SK-N-MC (cell line): ENCODE measurements around the gene ADAM17.

ENCODE experiments used
- DNase-seq: peaks from one replicate; pipeline ENCODE4 v3.0.0-alpha.2; 2011; ENCODE audit warnings: low read depth, low spot score
- H3K27ac ChIP-seq: fragments of 200-600 bp; sonication (generic); 2 replicates; pipeline ENCODE4 v1.5.1; 2016; ENCODE audit warnings: mixed run types
- H3K36me3 ChIP-seq: fragments of 200-600 bp; sonication (generic); 2 replicates; pipeline ENCODE4 v1.6.1; 2017; ENCODE audit warnings: antibody characterized with exemption, low read length, mixed read lengths; ENCODE audit not compliant: insufficient read depth
- H3K4me3 ChIP-seq: fragments of 200-600 bp; sonication (generic); 2 replicates; pipeline ENCODE4 v1.5.1; 2016
- H3K9ac ChIP-seq: fragments of 200-600 bp; sonication (generic); 2 replicates; pipeline ENCODE4 v1.8.0; 2017; ENCODE audit warnings: mixed run types, mixed read lengths; ENCODE audit not compliant: insufficient read length
- H3K9me3 ChIP-seq: fragments of 200-600 bp; sonication (generic); 2 replicates; pipeline ENCODE4 v1.6.1; 2017; ENCODE audit warnings: low read depth, mild to moderate bottlenecking, antibody characterized with exemption, low read length, moderate library complexity, mixed read lengths
- EZH2 ChIP-seq: fragments of 200-600 bp; sonication (generic); IDR thresholded peaks from one replicate; pipeline ENCODE4 v1.6.1; 2017; ENCODE audit warnings: antibody characterized with exemption
- FOXP2 ChIP-seq: optimal IDR thresholded peaks from 2 replicates; pipeline ENCODE3; 2011; ENCODE audit warnings: mild to moderate bottlenecking, moderate library complexity; ENCODE audit not compliant: insufficient read depth; ENCODE audit errors: extremely low read length, control extremely low read depth
- POLR2AphosphoS5 ChIP-seq: IDR thresholded peaks from 2 replicates; pipeline ENCODE4 v1.6.1; 2012; ENCODE audit warnings: mild to moderate bottlenecking, low read depth, low read length, borderline replicate concordance

The ADAM17 gene

DNA sequence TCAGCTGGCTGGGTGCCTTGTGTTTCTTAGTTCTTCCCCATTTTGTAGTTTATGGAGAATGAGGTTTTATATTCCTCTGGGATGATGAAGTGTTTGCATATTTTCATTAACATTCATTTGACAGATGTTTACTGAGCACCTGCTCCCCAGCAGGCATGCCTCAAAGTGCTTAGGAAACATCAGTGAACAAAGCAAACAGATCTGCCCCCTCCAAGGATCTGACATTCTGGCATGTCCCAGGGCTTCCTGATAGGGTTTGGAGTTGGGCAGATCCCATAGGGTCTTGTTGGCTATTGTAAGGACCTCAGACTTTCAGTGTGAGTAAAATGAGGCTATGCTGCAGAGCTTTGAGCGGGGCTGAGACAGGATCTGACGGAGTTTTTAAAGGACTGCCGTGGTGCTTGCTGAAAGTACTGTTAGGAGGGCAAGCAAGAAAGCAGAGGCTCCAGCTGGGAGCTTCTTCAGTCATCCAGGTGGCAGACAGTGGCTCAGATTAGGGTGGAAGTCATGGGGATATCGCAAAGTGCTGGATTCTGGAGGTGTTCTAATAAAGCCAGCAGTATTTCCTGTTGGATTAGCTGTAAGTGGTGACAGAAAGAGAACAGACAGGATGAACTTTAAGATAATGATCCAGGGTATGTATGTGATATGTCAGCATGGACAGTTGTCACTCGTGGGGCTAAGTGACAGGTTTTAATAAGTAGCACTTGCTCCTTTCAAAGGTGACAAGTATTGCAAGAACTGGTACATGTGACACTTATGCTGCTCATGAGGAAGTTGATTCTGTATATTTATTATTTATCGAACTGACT is 92.5 kb downstream of the ADAM17 start:
- Histone ChIP-seq H3K4me3 (no peak overlapping the region), H3K9ac (no peak overlapping the region), H3K9me3 (no peaks in the 10 kb centered on the region), H3K36me3 (peaks cover 36% of the 10 kb centered on the region), H3K27ac (no peak overlapping the region)
- no peak for DNase-seq
- TF ChIP-seq EZH2: no peak
- no peak for TF ChIP-seq POLR2AphosphoS5
- TF ChIP-seq FOXP2: no peak

DNA sequence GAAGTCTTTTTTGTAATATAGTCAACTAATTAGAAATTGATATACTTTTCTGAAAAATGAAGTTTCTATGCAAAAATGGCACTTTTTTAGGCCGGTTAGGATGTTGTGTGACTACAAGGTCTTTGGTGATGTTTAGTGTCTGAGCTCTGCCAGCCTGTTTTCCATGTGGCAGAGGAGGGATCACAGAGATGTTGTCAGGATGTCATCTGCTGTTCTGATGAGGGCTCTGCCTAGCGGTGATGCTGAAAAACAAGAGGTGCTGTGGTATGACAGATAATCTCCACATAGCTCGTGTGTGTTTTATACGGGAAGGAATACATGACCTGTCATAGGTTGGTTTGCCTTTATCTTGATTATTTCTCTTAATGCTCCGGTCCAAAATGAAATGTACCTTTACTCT is 93.3 kb downstream of the ADAM17 start:
- Histone ChIP-seq H3K36me3 (peaks cover 38% of the 10 kb centered on the region), H3K9ac (no peak overlapping the region), H3K4me3 (no peak overlapping the region), H3K9me3 (no peaks in the 10 kb centered on the region), H3K27ac (no peak overlapping the region)
- no peak for DNase-seq
- no peak for TF ChIP-seq POLR2AphosphoS5
- no peak for TF ChIP-seq FOXP2
- no peak for TF ChIP-seq EZH2

DNA sequence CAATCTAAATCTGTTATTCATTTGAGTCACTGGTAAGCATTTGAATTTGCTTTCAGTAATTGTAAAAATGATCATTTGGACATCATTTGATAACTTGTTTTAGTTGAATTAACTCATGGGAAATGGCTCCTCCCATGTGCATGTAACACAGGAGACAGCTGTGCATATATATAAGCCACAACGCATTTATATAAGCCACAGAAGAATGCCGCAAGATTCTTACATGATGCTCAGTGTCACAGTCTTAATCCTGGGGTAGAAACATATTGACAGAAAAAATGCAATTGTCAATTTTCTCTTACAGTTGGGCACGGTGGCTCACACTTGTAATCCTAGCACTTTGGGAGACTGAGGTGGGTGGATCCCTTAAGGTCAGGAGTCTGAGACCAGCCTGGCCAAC is 94.6 kb downstream of the ADAM17 start:
- Histone ChIP-seq H3K9me3 (no peaks in the 10 kb centered on the region), H3K9ac (no peak overlapping the region), H3K36me3 (peaks cover 48% of the 10 kb centered on the region), H3K27ac (no peak overlapping the region), H3K4me3 (no peak overlapping the region)
- no peak for DNase-seq
- TF ChIP-seq EZH2: no peak
- no peak for TF ChIP-seq POLR2AphosphoS5
- no peak for TF ChIP-seq FOXP2

DNA sequence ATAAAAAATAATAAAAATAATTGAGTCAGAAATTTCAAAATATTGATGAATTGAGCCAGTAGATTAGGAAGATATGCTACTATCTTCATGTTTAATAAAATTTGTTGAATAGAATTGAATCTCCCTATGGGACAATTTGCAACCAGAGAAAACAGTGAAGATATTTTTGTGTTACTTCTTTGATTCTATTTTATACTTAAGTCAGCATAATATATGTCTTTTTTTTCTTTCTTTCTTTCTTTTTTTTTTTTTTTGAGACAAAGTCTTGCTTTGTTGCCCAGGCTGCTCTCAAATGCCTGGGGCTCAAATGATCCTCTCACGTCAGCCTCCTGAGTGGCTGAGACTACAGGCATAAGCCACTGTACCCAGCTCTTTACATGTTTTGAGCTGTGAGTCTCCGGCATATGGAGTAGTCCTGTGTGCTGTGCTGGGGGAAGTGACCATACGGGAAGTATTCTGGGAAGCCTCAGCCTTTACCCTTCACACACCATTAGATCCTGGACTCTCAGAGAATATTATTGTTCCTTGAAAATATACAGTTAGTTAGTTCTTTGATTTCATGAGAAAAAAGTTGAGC is 95.1 kb downstream of the ADAM17 start:
- H3K9ac ChIP-seq: no peak overlapping the region
- peak overlapping the region; percentile 25; the same call in 1 of the 2 replicates for H3K27ac ChIP-seq
- H3K36me3 ChIP-seq: peaks cover 46% of the 10 kb centered on the region
- no peak for DNase-seq
- no peak for TF ChIP-seq POLR2AphosphoS5
- no peak for TF ChIP-seq EZH2
- TF ChIP-seq FOXP2: no peak
- H3K9me3 ChIP-seq: no peaks in the 10 kb centered on the region
- no peak overlapping the region for H3K4me3 ChIP-seq

DNA sequence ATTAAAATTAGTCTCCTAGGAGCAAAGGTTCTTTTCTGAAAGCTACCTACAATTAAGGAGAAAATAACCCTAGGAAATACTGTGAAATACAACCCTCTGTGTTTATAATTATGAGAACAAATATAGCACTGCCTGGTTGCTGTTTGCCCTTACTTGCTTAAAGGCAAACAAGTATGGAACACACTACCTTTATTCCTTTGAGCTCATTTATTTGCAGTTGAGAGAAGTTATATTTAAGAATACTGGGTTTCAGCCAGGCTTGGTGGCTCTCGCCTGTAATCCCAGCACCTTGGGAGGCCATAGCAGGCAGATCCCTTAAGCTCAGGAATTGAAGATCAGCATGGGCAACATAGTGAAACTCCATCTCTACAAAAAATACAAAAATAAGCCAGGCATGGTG is 104.4 kb downstream of the ADAM17 start:
- Histone ChIP-seq H3K27ac (no peak overlapping the region), H3K36me3 (peaks cover 46% of the 10 kb centered on the region), H3K9me3 (no peaks in the 10 kb centered on the region), H3K4me3 (no peak overlapping the region), H3K9ac (no peak overlapping the region)
- no peak for DNase-seq
- no peak for TF ChIP-seq POLR2AphosphoS5
- no peak for TF ChIP-seq EZH2
- TF ChIP-seq FOXP2: no peak

DNA sequence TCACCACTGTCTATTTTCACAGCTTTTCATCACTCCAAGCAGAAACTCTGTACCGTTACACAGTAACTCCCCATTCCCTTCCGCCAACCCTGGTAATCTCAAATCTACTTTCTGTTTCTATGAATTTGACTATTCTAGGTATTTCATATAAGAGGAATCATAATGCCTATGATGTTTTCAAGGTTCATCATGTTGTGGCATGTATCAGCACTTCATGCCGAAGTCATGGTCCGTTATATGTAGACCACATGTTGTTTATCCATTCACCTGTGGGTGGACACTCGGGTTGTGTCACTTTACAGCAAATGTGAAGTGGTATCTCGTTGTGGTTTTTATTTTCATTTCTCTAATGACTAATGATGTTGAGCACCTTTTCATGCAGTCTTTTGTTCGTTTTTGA is 110.5 kb downstream of the ADAM17 start:
- no peak for DNase-seq
- H3K36me3 ChIP-seq: peaks cover 44% of the 10 kb centered on the region

DNA sequence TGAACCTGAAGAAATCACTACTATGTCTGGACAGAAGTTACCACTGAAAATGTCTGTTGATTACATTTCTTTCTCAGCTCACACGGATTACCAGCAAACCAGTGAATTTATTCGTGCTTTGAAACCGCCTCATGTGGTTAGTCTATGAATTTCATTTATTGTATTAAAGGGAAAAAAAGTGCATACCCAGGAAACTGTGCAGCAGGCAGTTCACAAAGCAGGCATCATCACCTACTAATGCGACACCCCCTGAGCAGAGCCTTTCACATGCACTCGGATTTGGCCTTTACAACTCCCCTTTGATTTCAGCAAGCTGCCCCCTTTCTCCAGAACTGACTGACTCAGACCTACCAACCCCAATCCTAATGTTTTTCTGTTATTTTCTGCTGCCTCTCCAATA is 112.1 kb downstream of the ADAM17 start:
- no peak overlapping the region for H3K4me3 ChIP-seq
- H3K9me3 ChIP-seq: no peaks in the 10 kb centered on the region
- no peak overlapping the region for H3K27ac ChIP-seq
- DNase-seq: no peak
- H3K36me3 ChIP-seq: peaks cover 56% of the 10 kb centered on the region
- H3K9ac ChIP-seq: no peak overlapping the region
- TF ChIP-seq POLR2AphosphoS5 (no peak), FOXP2 (no peak), EZH2 (no peak)

More for the DNA sequence above, 110.5 kb downstream of the ADAM17 start:
- Histone ChIP-seq H3K4me3 (no peak overlapping the region), H3K9me3 (no peaks in the 10 kb centered on the region), H3K9ac (no peak overlapping the region), H3K27ac (no peak overlapping the region)
- TF ChIP-seq POLR2AphosphoS5: no peak
- no peak for TF ChIP-seq EZH2
- no peak for TF ChIP-seq FOXP2

DNA sequence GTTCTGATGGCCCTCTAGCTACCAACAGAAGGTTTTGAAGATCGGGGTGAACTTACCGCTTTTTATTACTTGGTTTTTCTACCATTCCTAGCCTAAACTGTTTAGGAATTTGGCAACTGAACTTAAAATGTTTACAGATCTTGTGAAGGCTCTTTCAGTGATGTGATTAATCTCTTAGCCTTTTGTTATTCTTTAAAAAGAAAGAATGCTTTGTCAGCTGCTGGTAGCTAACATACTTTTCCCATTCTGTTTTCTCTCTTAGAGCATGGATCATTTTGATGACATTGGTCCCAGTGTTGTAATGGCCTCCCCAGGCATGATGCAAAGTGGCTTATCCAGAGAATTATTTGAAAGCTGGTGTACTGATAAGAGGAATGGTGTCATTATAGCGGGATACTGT is 114.1 kb downstream of the ADAM17 start:
- Histone ChIP-seq H3K9ac (no peak overlapping the region), H3K36me3 (peaks cover 68% of the 10 kb centered on the region), H3K9me3 (no peaks in the 10 kb centered on the region), H3K4me3 (no peak overlapping the region), H3K27ac (no peak overlapping the region)
- TF ChIP-seq POLR2AphosphoS5: no peak
- TF ChIP-seq FOXP2: no peak
- no peak for TF ChIP-seq EZH2
- DNase-seq: no peak
